Lower lobe of right lung (tissue), 2 donors: ENCODE data around the gene AMOTL2. TPM values are rescaled to one million over a fixed set of nuclear protein-coding genes. Genes with fewer than 3 reads are reported as not detected.
A peak's percentile ranks its signal among the peaks of the same experiment; 100 is the strongest.

Source experiments
- ATAC-seq, 2 donors: fragments of 200-7000 bp; cut with Tn5 transposase; one replicate each; pipeline ENCODE4 v1.9.1; 2020 to 2022; ENCODE audit warnings: mild to moderate bottlenecking in 2 of 2, moderate library complexity in 2 of 2
- DNase-seq: peaks from one replicate; pipeline ENCODE4 v3.0.0-alpha.2; 2020
- H3K27ac ChIP-seq: fragments of 200-600 bp; one replicate; pipeline ENCODE4 v1.8.0; 2022
- H3K27me3 ChIP-seq: fragments of 200-600 bp; one replicate; pipeline ENCODE4 v1.8.0; 2022; ENCODE audit warnings: low read depth
- H3K36me3 ChIP-seq: fragments of 200-600 bp; one replicate; pipeline ENCODE4 v1.8.0; 2022; ENCODE audit warnings: mild to moderate bottlenecking
- H3K4me1 ChIP-seq: fragments of 200-600 bp; one replicate; pipeline ENCODE4 v1.8.0; 2022
- H3K4me3 ChIP-seq: fragments of 200-600 bp; one replicate; pipeline ENCODE4 v1.8.0; 2022; ENCODE audit warnings: mild to moderate bottlenecking
- H3K9me3 ChIP-seq: fragments of 200-600 bp; one replicate; pipeline ENCODE4 v1.8.0; 2022
- intact Hi-C: fragments of 100-400 bp; cut with DNase I; formaldehyde crosslinking; loops from one replicate; pipeline ENCODE4 v1.11.0; 2022
- total RNA-seq: library from RNA; stranded (reverse); fragmentation: NEBNext Ultra II Directional; extraction: Animal tissue kit (Norgen Biotek cat#: 25700); gene quantifications from one replicate; pipeline ENCODE4 v1.2.1, GENCODE V29; 2021
- TF ChIP-seq, protein P1 (sequence below): fragments of 200-600 bp; IDR thresholded peaks from one replicate; pipeline ENCODE4 v1.8.0; 2022; ENCODE audit warnings: antibody characterized with exemption, mild to moderate bottlenecking
- donor health status: DM: no; HTN: yes; CAD: no; lungs with severe emphysema.

AMOTL2 gene
- total RNA-seq, 1 donor from 2014 or later = 77.8 TPM

GRCh38 chr3:134367869-134368750 lies 6.1 kb downstream of the AMOTL2 start:
- intact Hi-C loops = loop anchor here (10.0 kb wide), 1 partner anchor 53 kb away; no protein-coding TSS in a partner anchor
- ATAC-seq (no peak), DNase-seq (no peak)
- Histone ChIP-seq H3K36me3 (peaks cover 80% of the 10 kb centered on the region), H3K27me3 (peaks cover 7% of the 10 kb centered on the region), H3K9me3 (no peaks in the 10 kb centered on the region), H3K4me3 (peak overlapping the region; percentile 1), H3K27ac (peak overlapping the region; percentile 100), H3K4me1 (peaks cover 91% of the 10 kb centered on the region)
- TF ChIP-seq, protein P1, sequence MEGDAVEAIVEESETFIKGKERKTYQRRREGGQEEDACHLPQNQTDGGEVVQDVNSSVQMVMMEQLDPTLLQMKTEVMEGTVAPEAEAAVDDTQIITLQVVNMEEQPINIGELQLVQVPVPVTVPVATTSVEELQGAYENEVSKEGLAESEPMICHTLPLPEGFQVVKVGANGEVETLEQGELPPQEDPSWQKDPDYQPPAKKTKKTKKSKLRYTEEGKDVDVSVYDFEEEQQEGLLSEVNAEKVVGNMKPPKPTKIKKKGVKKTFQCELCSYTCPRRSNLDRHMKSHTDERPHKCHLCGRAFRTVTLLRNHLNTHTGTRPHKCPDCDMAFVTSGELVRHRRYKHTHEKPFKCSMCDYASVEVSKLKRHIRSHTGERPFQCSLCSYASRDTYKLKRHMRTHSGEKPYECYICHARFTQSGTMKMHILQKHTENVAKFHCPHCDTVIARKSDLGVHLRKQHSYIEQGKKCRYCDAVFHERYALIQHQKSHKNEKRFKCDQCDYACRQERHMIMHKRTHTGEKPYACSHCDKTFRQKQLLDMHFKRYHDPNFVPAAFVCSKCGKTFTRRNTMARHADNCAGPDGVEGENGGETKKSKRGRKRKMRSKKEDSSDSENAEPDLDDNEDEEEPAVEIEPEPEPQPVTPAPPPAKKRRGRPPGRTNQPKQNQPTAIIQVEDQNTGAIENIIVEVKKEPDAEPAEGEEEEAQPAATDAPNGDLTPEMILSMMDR = no peak

- Histone ChIP-seq H3K9me3 (no peaks in the 10 kb centered on the region), H3K4me3 (peak overlapping the region; percentile 6), H3K27me3 (peaks cover 7% of the 10 kb centered on the region), H3K4me1 (peaks cover 99% of the 10 kb centered on the region), H3K27ac (peak overlapping the region; percentile 86), H3K36me3 (peaks cover 90% of the 10 kb centered on the region)
- ATAC-seq (no peak), DNase-seq (no peak)
- intact Hi-C loops = loop anchor here (10.0 kb wide), 1 partner anchor 52 kb away; no protein-coding TSS in a partner anchor
- TF ChIP-seq, protein P1 = no peak
These were observed 7.1 kb downstream of the AMOTL2 start for GRCh38 chr3:134366928-134367811.

DNA sequence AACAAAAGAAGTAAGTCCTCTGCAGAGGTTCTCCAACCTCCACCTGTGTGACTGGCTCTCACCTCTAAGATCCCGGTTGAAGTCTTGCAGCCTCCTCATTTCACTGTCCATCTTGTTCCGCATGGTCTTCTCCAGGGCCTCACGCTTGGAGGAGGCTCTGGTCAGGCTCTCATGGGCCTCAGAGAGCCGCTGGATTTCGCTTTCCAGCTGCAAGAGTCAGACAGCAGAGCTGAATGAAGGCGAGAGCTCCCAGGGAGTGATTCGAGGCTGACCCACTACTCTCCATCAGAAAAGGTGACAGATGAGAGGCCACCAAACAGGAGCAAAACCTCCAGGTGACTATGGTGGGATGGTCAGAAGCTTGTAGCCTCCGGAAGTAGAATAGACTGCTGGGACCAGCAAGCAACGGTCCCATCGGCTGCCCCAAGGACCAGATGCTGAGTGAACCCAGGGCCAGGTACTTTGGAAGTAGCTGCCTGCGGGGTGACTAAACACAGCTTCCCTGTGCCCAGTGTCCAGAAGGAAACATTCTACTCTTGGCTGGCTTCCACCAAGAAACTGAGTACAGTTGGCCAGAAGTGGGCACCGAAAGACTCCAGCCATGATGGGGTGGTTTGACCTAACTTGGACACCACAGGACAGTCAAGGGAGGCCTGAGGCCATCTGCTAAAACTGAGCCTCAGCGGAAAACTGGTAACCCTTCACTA lies 7.9 kb downstream of the AMOTL2 start:
- DNase-seq = no peak
- H3K27ac ChIP-seq = peak overlapping the region; percentile 86
- ATAC-seq = no peak
- H3K27me3 ChIP-seq = peaks cover 7% of the 10 kb centered on the region
- H3K36me3 ChIP-seq = peaks cover 92% of the 10 kb centered on the region
- H3K9me3 ChIP-seq = no peaks in the 10 kb centered on the region
- H3K4me3 ChIP-seq = no peak overlapping the region
- TF ChIP-seq, protein P1 = no peak
- intact Hi-C loops = loop anchor here (10.0 kb wide), 1 partner anchor 52 kb away; no protein-coding TSS in a partner anchor
- H3K4me1 ChIP-seq = peaks cover 99% of the 10 kb centered on the region

DNA sequence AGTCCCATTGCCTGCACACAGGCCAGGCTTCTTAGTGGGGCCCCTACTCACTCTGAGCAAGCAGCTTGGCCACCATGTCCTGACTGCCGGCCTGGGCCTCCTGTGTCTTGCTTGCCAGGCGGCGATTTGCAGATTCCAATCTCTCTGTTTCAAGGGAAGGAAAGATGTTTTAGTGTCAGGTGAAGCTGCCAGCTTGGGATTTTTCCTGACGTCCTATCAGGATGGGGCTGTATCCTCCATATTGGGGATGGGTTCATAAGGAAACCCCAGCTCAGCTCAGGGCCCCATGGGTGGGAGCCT lies 8.5 kb downstream of the AMOTL2 start:
- Histone ChIP-seq H3K9me3 (no peaks in the 10 kb centered on the region), H3K27me3 (peaks cover 7% of the 10 kb centered on the region), H3K4me1 (peaks cover 99% of the 10 kb centered on the region), H3K27ac (peak overlapping the region; percentile 86), H3K4me3 (no peak overlapping the region), H3K36me3 (peaks cover 92% of the 10 kb centered on the region)
- ATAC-seq (no peak), DNase-seq (no peak)
- TF ChIP-seq, protein P1 = no peak
- intact Hi-C loops = loop anchor here (10.0 kb wide), 1 partner anchor 51 kb away; no protein-coding TSS in a partner anchor
